ENCODE data around the gene TMEM53. TPM values are rescaled to one million over a fixed set of nuclear protein-coding genes. Genes with fewer than 3 reads are reported as not detected.

Gene TMEM53
- total RNA-seq, 6 experiments from 2014 or later = 3.2 to 5.0 (median 4.4) TPM

- H3K27ac Mint-ChIP-seq = no peak overlapping the region
- no peak overlapping the region for H3K4me3 Mint-ChIP-seq
- peaks cover 10% of the 10 kb centered on the region for H3K36me3 Mint-ChIP-seq (ENCODE audit: low read depth)
- DNase-seq = no peak
- H3K4me1 Mint-ChIP-seq (ENCODE audit: low read depth) = peaks cover 12% of the 10 kb centered on the region
- H3K27me3 Mint-ChIP-seq (ENCODE audit: insufficient read depth) = no peaks in the 10 kb centered on the region; the same call in 1 of the 2 replicates
- no peaks in the 10 kb centered on the region for H3K9me3 Mint-ChIP-seq
- no peak for TF ChIP-seq CTCF (IDR thresholded peaks at IDR 0.05)
Observed at GRCh38 chr1:44641126-44642102, 32.9 kb downstream of the TMEM53 start.

GRCh38 chr1:44640200-44640853, 34.0 kb downstream of the TMEM53 start:
- no peak for TF ChIP-seq CTCF (IDR thresholded peaks at IDR 0.05)
- Mint-ChIP-seq H3K27ac (no peak overlapping the region), H3K27me3 (ENCODE audit: insufficient read depth) (no peaks in the 10 kb centered on the region; the same call in 1 of the 2 replicates), H3K36me3 (ENCODE audit: low read depth) (peaks cover 18% of the 10 kb centered on the region), H3K4me3 (no peak overlapping the region), H3K4me1 (ENCODE audit: low read depth) (peaks cover 21% of the 10 kb centered on the region), H3K9me3 (no peaks in the 10 kb centered on the region)
- no peak for DNase-seq

- no peaks in the 10 kb centered on the region; the same call in 1 of the 2 replicates for H3K27me3 Mint-ChIP-seq (ENCODE audit: insufficient read depth)
- H3K9me3 Mint-ChIP-seq = no peaks in the 10 kb centered on the region
- H3K4me3 Mint-ChIP-seq = no peak overlapping the region
- peaks cover 30% of the 10 kb centered on the region for H3K36me3 Mint-ChIP-seq (ENCODE audit: low read depth)
- peaks cover 41% of the 10 kb centered on the region for H3K4me1 Mint-ChIP-seq (ENCODE audit: low read depth)
- TF ChIP-seq CTCF (IDR thresholded peaks at IDR 0.05) = no peak
- H3K27ac Mint-ChIP-seq = no peak overlapping the region
- DNase-seq = no peak
Observed at GRCh38 chr1:44637702-44638411, 36.4 kb downstream of the TMEM53 start.

- no peak overlapping the region for H3K4me3 Mint-ChIP-seq
- peaks cover 30% of the 10 kb centered on the region for H3K36me3 Mint-ChIP-seq (ENCODE audit: low read depth)
- H3K27me3 Mint-ChIP-seq (ENCODE audit: insufficient read depth) = no peaks in the 10 kb centered on the region; the same call in 1 of the 2 replicates
- H3K4me1 Mint-ChIP-seq (ENCODE audit: low read depth) = peaks cover 46% of the 10 kb centered on the region
- no peaks in the 10 kb centered on the region for H3K9me3 Mint-ChIP-seq
- no peak for TF ChIP-seq CTCF (IDR thresholded peaks at IDR 0.05)
- peak overlapping the region; percentile 54; the same call in 1 of the 2 replicates for H3K27ac Mint-ChIP-seq
- no peak for DNase-seq
Observed at GRCh38 chr1:44636688-44637598, 37.3 kb downstream of the TMEM53 start.
